NCI-H2196 (cell line): ENCODE data around the gene STMN3.
A peak's percentile ranks its signal among the peaks of the same experiment; 100 is the strongest.
"Not testable (repeated sequence)": the region's sequence is repeated elsewhere in the genome, so short reads cannot be mapped to it uniquely, and the experiment has no call there.

Source experiments
- DNase-seq: peaks from one replicate; lab custom pipeline; 2025; ENCODE audit not compliant: unreplicated experiment; lab: John Stamatoyannopoulos, UW

Gene STMN3

GRCh38 chr20:63639093-63639975, 13.9 kb downstream of the STMN3 start:
- DNase-seq = no peak

- no peak for DNase-seq
Measured at GRCh38 chr20:63636752-63637628, 16.2 kb downstream of the STMN3 start.

- no peak for DNase-seq
Measured at GRCh38 chr20:63635431-63636141, 17.6 kb downstream of the STMN3 start.

GRCh38 chr20:63633732-63634131, 19.5 kb downstream of the STMN3 start:
- no peak for DNase-seq

- not testable (repeated sequence) for DNase-seq
Measured at GRCh38 chr20:63631426-63631825, 21.8 kb downstream of the STMN3 start.

GRCh38 chr20:63630956-63631355, 22.3 kb downstream of the STMN3 start:
- not testable (repeated sequence) for DNase-seq

GRCh38 chr20:63628246-63628975, 24.8 kb downstream of the STMN3 start:
- DNase-seq = peak; percentile 86

GRCh38 chr20:63627751-63628245, 25.4 kb downstream of the STMN3 start:
- DNase-seq = no peak

GRCh38 chr20:63627129-63627750, 26.0 kb downstream of the STMN3 start:
- peak; percentile 95 for DNase-seq

GRCh38 chr20:63626424-63627128, 26.6 kb downstream of the STMN3 start, which contains the start of gene GMEB2:
Gene GMEB2 (minus strand): TSS chr20:63627101. CDS start chr20:63619397, 7,704 bp downstream.
- DNase-seq = peak; percentile 90

GRCh38 chr20:63625771-63626423, 27.3 kb downstream of the STMN3 start:
- DNase-seq = no peak

GRCh38 chr20:63624486-63624885, 28.7 kb downstream of the STMN3 start:
- no peak for DNase-seq

GRCh38 chr20:63622732-63623131, 30.5 kb downstream of the STMN3 start:
- DNase-seq = no peak

GRCh38 chr20:63622096-63622495, 31.1 kb downstream of the STMN3 start:
- no peak for DNase-seq

- no peak for DNase-seq
Measured at GRCh38 chr20:63620991-63621390, 32.2 kb downstream of the STMN3 start.

GRCh38 chr20:63619505-63619904, 33.7 kb downstream of the STMN3 start:
- no peak for DNase-seq

GRCh38 chr20:63619086-63619485, 34.1 kb downstream of the STMN3 start:
- no peak for DNase-seq

- DNase-seq = no peak
Measured at GRCh38 chr20:63618291-63618980, 34.8 kb downstream of the STMN3 start.
